Peyer's patch (tissue), 4 donors: ENCODE measurements around the gene MAN1A2.

Experiments
- POLR2A ChIP-seq, 2 donors: fragments of 450-650 bp; IDR thresholded peaks; one replicate each; pipeline ENCODE4 v1.5.1; 2017; ENCODE audit warnings: antibody characterized with exemption in 2 of 2, mild to moderate bottlenecking in 2 of 2, moderate library complexity in 2 of 2
- TF ChIP-seq, protein P1 (sequence below), 6 experiments: fragments of 450-650 bp in 4 of 6; fragments of 200-600 bp in 2 of 6; sonication (generic) in 1 of 6; IDR thresholded peaks; one replicate each; pipeline ENCODE4 v1.5.1; 2017 to 2019; ENCODE audit warnings: antibody characterized with exemption in 6 of 6, mild to moderate bottlenecking in 3 of 6, moderate library complexity in 1 of 6

DNA sequence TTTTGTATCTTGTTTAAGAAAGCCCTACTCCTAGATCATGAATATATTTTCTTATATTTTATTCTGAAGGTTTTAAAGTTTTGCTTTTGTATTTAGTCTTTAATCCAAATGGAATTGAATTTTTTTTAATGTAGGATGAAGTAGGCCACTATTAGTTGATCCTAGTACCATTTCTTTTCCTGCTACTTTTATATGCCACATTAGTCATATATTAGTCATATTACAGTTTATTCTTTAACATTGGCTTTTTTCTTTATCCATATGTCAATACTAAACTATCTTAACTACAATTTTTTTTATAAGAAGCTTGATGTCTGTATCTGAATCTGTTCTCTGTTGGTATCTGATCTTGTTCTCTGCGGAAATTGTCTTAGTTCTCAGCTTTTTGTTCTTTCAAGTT, 48.8 kb downstream of the MAN1A2 start:
- TF ChIP-seq, protein P1, sequence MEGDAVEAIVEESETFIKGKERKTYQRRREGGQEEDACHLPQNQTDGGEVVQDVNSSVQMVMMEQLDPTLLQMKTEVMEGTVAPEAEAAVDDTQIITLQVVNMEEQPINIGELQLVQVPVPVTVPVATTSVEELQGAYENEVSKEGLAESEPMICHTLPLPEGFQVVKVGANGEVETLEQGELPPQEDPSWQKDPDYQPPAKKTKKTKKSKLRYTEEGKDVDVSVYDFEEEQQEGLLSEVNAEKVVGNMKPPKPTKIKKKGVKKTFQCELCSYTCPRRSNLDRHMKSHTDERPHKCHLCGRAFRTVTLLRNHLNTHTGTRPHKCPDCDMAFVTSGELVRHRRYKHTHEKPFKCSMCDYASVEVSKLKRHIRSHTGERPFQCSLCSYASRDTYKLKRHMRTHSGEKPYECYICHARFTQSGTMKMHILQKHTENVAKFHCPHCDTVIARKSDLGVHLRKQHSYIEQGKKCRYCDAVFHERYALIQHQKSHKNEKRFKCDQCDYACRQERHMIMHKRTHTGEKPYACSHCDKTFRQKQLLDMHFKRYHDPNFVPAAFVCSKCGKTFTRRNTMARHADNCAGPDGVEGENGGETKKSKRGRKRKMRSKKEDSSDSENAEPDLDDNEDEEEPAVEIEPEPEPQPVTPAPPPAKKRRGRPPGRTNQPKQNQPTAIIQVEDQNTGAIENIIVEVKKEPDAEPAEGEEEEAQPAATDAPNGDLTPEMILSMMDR (IDR thresholded peaks at IDR 0.05), result no peak
- no peak for TF ChIP-seq POLR2A (IDR thresholded peaks at IDR 0.05)
